Embryonic facial prominence (tissue), 1 donor: ENCODE measurements around the gene SMURF2.
"Not testable (repeated sequence)": the region's sequence is repeated elsewhere in the genome, so short reads cannot be mapped to it uniquely, and the experiment has no call there.

ENCODE experiments used
- DNase-seq: peaks from one replicate; pipeline ENCODE4 v3.0.0-alpha.2; 2016; ENCODE audit errors: extremely low spot score

Gene SMURF2

DNA sequence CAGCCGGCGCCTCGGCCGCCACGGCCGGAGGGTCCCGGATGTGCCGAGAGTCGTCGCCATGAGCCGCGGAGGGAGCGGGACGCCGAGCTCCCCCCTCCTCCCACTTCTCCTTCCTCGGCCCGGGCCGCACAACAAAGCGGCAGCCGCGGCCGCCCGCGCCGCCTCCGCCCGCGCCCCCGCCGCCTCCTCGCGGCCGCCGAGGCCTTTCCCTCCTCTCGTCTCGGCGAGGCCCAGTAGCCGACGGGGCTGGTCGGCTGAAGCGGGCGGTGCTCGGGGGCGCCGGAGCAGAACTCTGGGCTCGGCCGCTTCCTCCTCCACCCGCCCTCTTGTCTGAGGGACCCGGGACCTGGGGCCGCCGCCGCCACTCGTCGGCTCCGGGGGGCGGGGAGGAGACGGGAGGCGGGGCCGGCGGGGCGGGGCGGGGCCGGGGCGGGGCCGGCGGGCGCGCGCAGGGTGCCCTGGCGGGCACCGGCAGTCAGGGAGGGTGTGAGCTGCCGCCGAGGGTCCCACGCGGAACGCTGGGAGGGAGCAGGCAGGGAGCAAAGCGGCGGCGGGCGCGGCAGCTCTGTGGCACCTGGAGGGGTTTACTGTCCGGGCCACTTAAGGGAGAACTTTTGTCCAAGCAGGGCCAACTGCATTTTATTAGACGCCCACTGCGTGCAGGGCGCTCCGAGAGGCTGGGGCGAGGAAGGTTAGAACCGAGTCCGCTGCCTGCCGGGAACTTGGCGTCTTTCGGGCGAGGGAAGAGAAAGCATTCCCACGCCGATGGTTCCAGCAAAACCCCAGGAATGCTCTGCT is at the start of gene SMURF2:
SMURF2 (minus strand) TSS at position 332 of the 798 bp plus-strand sequence. CDS start 427 bp downstream, outside the sequence.
- peak; percentile 34 for DNase-seq

DNA sequence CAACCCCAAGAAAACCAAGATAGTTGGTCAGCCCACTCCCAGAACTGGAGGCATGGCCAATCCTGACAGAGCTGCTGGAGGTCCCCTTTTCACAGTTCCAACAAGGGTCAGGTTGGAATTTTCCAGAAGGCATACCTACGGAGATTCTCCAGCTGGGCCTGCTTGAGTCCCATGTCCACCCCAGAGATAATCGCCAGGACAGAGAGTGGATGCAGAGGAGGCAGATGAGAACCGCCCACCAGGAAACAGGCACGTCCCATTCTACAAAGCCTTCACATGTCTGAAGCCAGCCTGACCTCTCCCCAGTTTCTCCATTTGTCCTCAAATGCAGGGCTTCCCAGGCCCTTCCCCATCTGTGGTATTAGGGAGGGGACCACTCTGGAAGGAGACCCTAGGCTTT is 47.4 kb upstream of the SMURF2 start:
- DNase-seq, result no peak

DNA sequence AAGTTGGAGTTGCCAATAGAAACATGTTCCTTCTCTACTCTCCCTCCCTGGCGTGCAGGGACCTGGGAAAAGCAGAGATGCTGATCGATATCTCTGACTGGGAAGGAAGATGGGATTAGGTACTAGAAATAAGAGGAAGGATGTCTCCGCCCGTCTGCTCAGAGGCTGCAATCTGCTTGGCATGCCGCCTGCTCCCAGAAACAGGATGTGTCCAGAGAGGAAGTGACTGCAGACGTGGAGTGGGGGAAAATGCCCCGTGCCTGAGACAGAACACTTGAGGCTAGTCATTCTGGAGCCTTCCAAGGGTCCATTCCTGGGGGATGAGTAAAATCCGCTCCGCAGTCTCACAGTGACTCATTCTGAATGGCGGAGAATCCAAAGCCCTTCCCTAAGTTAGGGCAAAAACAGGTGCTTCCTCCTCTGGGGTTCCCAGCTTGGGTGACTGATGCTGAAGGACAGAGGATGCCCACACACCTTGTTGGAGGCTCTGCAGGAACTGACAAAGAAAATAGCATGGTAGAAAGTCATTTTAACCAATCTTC is 45.0 kb upstream of the SMURF2 start:
- DNase-seq, result no peak

DNA sequence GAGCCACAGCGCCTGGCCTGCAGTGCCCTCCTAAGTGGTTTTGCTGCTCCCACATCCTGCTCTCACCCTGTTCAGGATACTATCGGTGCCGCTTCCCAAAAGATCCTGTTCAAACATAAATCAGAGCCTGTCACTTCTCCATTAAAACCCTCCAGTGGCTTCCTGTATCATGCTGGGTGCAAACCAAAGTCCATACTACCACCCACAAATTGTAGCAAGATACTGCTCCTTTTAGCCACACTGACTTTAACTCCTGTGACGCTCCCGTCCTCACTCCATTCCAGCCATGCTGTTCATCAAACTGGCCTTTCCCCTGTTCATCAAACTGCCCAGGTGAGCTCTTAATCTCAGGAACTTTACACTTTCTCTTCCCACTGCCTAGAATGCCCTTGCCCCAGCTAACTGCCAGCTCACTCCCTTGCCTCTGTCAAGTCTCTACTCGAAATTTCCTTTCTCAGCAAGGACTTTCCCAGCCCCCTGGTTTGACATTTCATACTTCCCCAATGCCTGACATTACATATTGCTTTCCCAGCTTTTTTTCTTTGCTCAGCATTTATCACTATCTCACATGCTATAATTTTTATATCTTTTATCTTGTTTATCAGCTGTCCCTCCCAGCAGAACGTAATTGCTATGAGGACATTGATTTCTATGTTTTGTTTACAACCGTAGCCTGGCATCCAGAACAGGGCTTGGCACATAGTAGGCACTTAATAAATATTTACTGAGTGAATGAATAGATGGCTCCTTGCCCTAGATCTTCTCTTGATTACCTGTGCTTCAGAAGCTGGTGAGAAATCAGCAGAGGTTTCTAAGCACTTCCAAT is 44.3 kb upstream of the SMURF2 start:
- DNase-seq, result no peak

DNA sequence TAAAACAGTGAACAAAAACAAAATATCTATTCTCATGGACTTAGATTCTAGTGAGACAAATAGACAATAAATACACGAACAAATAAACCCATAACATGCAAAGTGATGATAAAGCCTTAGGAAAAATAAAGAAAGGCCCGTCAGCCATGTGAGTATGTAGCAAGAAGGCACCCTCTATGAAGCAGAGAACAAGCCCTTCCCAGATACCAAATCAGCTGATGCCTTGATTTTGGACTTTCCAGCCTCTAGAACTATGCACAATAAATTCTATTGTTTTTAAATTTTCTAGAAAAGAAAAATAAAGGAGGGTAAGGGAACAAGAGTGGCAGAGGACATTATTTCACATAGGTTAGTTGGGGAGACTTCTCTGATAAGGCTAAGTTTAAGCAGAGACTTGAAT is 40.7 kb upstream of the SMURF2 start:
- no peak for DNase-seq

DNA sequence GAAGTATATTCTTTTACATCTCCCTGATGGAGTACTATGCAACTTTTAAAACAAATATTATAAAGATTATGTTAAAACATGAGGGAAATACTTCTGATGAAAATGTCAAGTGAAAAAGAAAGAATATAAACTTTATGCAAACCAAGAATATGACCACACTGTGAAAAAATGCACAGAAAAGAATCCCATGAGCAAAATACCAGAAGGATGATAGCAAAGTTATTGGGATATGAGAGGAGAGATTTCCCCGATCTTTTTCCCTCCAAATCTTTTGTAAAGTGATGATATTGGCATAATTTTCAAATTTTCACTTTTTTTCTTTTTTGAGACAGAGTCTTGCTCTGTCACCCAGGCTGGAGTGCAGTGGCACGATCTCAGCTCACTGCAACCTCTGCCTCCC is 36.6 kb upstream of the SMURF2 start:
- no peak for DNase-seq

DNA sequence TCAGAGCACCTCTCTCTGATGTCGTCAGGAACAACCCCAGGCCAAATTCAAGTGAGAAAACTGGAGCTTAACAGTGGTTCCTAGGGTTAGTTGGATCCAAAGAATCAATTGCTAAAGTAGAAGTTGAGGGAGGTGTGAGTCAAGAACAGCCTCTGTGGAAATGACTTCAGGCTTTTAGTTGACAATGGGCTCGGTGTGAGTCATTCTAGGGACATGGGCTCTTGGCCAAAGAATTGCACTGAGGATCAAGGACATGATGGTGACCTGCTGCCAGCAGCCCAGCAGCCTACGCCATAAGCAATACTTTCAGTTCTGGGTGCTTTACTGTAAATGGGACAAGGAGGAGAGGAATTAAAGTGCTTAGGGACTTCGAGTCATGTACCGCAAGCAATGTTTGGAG is 32.1 kb upstream of the SMURF2 start:
- no peak for DNase-seq

DNA sequence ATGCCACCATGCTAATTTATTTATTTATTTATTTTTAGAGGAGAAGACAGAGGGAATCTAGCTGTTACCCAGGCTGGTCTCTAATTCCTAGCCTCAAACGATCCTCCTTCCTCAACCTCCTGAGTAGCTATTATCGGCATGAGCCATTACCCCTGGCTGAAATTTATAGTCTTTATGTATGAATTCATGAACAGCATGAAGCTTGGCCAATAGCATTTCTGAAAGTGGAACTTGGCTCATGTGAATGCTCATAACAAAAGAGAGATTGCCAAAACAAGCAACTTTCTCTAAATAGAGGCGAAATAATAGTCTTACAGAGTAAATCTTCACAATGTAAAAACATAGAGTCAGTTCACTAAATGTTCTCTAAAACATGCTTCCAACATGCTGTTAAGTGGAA is 30.1 kb upstream of the SMURF2 start:
- no peak for DNase-seq

DNA sequence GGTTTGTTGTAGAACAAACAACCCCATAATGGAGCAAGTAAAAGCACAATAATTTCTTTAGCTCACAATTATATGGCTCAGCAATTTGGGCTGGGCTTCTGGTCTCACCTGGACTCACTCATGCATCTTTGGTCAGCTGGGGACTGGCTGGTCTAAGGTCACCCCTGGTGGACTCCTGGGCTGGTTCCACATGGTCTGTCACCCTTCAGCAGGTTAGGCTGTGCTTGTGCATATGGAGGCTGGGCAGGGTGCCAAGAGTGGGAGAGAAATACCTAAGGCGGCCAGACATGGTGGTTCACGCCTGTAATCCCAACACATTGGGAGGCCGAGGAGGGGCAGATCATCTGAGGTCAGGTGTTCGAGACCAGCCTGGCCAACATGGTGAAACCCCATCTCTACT is 27.0 kb upstream of the SMURF2 start:
- no peak for DNase-seq

DNA sequence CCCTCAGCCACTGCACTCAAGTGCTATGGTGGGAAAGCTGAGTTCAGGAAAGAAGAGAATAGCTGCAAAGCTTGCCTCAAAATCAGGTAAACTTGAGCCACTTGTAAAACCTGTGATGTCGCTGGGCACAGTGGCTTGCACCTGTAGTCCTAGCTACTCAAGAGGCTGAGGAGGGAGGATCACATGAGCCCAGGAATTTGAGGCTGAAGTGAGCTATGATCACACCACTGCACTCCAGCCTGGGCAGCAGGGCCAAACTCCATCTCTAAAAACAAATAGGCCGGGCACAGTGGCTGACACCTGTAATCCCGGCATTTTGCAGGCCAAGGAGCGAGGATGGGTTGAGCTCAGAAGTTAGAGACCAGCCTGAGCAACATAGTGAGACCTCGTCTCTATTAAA is 26.4 kb upstream of the SMURF2 start:
- DNase-seq, result no peak

DNA sequence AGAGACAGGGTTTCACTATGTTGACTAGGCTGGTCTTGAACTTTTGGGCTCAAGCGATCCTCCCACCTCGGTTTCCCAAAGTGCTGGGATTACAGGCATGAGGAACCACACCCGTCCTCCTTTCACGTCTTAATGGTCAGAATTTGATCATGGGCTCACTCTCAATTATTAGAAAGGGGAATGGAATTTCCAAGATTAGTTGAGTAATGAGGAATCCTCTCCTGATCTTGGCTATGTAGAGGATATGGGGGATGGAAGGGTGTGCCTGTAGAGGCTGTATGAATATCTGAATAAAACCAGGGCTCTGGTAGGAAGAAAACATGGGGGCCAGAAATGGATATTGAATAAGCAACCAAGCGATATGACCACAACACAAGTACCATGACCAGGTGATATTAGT is 25.9 kb upstream of the SMURF2 start:
- DNase-seq, result no peak

DNA sequence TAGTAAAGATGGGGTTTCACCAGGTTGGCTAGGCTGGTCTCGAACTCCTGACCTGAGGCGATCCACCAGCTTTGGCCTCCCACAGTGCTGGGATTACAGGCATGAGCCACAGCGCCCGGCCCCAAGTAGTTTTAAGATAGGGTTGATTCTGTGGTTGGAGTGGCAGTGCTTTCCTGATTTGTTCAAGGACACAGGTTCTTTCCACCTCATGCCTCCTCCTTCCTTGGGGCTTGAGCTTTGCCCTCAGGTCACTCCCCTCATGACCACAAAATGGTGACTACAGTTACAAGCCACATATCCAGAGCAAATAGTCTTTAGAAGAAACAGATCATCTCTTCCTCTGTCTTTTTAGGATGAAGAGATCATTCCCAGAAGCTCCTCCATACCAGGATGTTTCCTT is 25.3 kb upstream of the SMURF2 start:
- DNase-seq, result no peak

DNA sequence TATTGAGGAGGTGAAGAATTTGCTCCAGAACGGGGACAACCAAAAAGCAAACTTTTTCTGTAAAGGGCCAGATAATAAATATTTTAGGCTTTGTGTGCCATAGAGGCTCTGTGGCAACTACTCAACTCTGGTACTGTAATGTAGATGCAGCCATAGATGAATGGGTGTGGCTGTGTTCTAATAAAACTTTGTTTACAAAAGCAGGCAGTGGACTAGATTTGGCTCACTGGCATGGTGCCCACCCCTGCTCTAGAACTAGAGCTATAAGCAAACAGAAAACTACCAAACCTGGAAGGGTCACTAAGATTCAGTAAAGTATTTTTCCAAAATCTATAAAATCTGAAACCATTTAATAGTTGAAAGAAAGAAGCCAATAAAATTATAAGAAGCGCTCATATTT is 24.6 kb upstream of the SMURF2 start:
- DNase-seq, result no peak

DNA sequence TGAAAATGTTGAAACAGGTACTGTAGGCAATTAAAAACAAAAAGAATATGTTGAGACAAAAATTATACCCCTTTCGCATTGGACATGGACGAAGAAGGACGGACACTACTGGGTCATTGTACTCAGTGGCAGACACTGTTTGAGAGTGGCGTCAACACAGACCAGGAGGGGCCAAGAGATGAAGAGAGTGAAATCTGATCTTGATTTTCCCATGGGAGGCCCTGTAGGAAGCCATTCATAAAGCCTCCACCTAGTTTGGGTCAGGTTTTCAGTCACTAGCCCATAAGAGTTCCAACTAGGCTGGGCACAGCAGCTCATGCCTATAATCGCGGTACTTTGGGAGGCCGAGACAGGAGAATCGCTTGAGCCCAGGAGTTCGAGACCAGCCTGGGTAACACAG is 23.6 kb upstream of the SMURF2 start:
- no peak for DNase-seq

DNA sequence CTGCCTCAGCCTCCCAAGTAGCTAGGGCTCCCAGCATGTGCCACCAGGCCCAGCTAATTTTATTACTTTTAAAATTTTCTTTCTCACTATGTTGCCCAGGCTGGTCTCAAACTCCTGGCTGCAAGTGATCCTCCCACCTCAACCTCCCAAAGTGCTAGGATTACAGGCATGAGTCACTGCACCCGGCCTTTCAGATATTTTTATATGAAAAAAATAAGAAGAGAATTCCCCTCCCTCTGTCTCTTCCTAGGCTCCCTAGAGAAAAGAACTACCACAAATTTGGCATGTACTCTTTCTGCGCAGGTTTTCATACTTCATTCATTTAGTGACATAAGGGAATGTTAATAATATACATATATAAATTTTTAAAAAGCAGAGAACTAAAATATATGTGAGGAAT is 21.7 kb upstream of the SMURF2 start:
- no peak for DNase-seq

DNA sequence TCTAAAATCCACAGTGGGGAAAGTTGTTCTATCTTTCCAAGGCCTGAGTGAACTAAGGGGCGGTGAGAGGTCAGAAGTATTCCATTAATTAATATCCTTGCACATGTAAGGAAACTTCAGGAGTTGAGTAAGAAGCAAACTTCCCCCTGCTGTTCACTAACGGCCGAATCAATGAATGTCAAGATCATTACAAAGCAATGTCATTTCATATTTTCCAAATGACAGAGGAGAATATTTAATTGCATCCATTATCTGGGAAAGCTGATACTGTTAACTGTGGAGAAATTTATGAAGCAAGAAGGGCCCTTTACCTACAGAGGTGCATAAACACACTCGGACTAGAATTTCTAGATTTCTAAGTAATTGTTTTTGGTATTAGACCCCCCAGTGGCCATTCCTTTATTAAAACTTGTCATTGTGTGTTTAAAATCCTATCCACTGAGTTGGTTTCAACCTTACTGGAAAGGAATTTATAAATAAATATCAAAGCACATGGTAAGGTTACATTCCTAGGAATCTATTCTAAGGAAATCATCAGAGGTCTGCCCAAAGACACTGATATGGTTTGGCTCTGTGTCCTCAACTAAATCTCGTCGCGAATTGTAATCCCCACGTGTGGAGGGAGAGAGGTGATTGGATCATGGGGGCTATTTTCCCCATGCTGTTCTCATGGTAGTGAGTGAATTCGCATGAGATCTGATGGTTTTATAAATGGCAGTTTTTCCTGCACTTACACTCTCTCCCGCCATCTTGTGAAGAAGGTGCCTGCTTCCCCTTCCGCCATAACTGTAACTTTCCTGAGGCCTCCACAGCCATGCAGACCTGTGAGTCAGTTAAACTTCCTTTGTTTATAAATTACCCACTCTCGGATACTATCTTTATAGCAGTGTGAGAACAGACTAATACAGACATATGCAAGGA is 20.4 kb upstream of the SMURF2 start:
- no peak for DNase-seq

DNA sequence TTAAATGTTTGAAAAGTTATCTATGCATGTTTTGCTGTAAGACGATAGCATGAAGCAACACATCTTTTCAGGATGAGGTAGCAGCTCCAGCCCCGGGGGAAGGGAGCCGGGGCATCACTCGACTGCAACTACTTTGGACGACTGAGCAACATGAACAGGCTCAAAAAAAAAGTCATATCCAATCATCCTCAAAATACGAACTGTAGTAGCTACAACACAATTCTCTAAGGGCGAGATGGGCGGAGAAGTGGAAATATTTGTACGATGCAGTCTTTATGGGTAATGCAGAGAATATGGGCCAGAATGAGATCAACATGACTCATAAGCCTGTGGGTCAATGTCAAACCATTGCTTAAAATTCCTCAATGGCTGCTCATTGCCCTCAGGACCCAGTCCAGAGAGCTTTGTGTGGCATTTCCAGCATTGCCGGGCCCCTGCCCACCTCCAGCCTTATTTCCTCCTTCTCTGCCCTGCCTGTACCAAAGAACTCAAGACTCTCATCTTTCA is 17.7 kb upstream of the SMURF2 start:
- DNase-seq, result no peak

DNA sequence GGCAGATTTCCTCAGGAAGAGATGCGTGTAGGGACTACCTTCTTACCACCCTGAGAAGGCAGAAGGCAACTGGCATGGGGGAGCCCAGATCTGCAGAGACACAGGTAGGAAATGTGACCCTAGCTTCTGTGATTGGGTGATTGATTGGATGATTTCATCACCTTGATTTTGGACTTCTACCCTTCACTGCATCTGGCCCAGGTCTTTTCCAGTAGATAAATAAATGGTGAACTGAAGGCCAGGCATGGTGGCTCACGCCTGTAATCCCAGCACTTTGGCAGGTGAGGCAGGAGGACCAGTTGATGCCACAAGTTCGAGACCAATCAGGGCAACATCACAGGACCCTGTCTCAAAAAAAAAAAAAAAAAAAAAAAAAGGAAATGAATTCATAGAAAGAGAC is 14.7 kb upstream of the SMURF2 start:
- DNase-seq, result no peak

DNA sequence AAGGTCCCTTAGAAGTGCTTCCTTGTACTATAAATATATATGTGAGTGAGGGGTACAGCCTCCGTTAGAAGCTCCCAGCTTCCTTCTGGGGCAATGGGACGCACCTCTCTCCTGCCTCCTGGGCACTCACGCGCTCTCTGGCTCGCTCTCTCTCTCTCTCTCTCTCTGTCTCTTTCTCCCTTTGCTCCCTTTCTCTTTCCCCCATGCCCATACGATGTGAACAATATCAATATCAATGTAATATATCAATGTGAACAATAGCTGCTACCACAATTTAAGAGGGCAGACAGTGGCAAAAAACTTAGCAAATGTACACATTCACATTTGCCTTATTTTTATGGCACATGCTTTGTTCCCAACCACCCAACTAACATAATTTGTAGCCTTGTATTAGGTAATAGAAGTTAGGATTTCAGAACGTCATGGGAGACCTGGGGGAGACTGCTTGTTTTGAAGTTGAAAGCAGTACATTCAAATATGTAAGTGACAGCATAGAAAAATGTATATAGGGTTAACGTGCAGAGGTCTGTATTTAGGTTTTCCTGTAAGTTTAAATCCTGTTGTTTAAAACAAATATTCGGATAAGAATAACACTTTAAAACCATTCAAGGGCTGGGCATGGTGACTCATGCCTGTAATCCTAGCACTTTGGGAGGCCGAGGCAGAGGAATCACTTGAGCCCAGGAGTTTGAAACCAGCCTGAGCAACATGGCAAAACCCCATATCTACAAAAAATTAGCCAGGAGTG is 8.9 kb upstream of the SMURF2 start:
- DNase-seq, result not testable (repeated sequence)

DNA sequence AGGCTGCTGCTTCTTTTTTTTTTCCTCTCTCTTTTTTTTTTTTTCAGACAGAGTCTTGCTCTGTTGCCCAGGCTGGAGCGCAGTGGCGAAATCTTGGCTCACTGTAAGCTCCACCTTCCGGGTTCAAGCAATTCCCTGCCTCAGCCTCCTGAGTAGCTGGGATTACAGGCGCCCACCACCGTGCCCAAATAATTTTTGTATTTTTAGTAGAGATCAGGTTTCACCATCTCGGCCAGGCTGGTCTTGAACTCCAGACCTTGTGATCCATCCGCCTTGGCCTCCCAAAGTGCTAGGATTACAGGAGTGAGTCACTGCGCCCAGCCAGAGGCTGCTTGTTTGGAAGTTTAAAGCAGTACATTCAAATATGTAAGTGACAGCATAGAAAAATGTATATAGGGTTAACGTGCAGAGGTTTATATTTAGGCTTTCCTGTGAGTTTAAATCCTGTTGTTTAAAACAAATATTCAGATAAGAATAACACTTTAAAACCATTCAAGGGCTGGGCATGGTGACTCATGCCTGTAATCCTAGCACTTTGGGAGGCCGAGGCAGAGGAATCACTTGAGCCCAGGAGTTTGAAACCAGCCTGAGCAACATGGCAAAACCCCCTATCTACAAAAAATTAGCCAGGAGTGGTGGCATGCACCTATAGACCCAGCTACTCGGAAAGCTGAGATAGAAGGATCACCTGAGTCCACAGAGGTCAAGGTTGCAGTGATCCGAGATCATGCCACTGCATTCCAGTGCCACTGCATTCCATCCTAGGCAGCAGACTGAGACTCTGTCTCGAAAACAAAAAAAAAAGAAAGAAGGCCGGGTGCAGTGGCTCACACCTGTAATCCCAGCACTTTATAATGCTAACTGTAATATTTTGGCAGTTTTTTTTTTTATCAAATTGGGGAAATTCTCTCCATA is 6.0 kb upstream of the SMURF2 start:
- not testable (repeated sequence) for DNase-seq
